Stimulated activated CD8-positive, alpha-beta memory T cell treated with anti-CD3 and anti-CD28 coated beads, Interleukin-7, amount 100 ng/mL, for 4 hours (primary cell): Measurements from ENCODE around the gene S1PR5.
"Not testable (repeated sequence)": the region's sequence is repeated elsewhere in the genome, so short reads cannot be mapped to it uniquely, and the experiment has no call there.

ENCODE experiments used
- DNase-seq, 2 donors: peaks; one replicate each; pipeline ENCODE4 v3.0.0-alpha.2; 2020; ENCODE audit warnings: low read depth in 2 of 2

The S1PR5 gene

DNA sequence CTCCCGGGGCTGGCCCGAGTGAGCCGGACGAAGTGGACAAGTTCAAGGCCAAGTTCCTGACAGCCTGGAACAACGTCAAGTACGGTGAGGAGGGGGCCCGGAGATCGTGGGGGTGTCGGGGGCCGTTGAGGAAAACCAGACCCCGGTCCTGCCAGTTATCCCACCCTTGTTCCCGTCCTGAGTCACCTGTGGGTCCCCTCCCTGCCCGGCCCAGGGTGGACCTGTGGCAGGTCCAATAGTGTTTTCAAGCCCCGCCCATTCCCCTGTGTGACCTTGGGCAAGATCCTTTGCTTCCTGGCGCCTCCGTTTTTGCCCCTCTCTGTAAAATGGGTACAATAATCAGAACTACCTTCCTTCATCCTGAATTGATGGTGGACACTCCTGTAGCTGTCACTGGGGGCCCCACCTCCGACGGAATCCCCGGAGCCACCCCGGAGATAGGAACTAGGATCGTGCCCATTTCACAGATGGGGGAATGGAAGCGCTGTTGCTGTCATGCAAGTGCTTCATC is 27.1 kb upstream of the S1PR5 start:
- no peak for DNase-seq

GRCh38 chr19:10543420-10544241 is 26.4 kb upstream of the S1PR5 start, which contains the start of gene ATG4D:
TSS of gene ATG4D (plus strand) at chr19:10543904. CDS start at chr19:10544091, 187 bp downstream.
- peak; percentile 34 to 67 for DNase-seq

DNA sequence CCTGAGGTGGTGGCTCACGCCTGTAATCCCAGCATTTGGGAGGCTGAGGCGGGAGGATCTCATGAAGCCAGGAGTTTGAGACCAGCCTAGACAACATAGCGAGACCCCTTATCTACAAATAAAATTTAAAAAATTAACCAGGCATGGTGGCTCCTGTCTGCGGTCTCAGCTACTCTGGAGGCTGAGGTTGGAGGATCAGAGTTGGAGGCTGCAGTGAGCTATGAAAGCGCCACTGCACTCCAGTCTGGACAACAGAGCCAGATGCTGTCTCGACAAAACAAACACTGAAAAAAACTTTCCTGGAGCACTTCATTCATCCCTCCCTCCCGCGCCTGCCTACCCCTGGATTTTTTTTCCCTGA is 25.8 kb upstream of the S1PR5 start:
- DNase-seq = no peak

- DNase-seq = not testable (repeated sequence)
These were observed 21.8 kb upstream of the S1PR5 start for GRCh38 chr19:10539016-10539415.

- no peak for DNase-seq
These were observed 21.1 kb upstream of the S1PR5 start for GRCh38 chr19:10538204-10538983.

- DNase-seq = no peak
These were observed 20.4 kb upstream of the S1PR5 start for GRCh38 chr19:10537668-10538067.

- no peak for DNase-seq
These were observed 18.4 kb upstream of the S1PR5 start for GRCh38 chr19:10535613-10536012.

DNA sequence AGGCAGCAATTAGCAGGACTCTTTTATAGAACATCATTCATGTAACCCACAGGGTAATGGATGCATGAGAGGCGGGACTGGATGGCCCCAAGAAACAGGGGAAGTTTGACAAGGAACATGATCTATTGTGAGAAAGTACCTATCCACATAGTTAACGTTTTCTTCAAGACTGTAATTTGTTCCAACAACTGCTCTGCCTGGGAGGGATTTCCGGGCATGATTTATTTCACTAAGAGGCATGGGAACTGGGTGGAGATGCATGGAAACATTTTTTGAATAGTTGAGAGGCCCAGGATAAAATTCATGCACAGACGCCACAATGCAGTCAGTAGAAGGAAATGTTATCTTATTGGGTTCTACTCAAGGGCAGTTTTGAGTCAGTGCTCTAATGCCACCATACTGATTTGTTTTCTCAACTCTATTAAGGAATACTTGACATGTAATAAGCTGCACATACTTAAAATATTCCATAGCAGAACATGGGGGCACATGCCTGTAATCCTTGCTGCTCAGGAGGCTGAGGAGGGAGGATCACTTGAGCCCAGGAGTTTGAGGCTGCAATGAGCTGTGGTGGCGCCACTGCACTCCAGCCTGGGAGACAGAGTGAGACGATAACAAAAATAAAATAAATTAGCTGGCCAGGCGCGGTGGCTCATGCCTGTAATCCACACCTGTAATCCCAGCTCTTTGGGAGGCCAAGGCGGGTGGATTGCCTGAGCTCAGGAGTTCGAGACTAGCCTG is 16.6 kb upstream of the S1PR5 start:
- no peak for DNase-seq

- no peak for DNase-seq
These were observed 15.2 kb upstream of the S1PR5 start for GRCh38 chr19:10532457-10532856.

DNA sequence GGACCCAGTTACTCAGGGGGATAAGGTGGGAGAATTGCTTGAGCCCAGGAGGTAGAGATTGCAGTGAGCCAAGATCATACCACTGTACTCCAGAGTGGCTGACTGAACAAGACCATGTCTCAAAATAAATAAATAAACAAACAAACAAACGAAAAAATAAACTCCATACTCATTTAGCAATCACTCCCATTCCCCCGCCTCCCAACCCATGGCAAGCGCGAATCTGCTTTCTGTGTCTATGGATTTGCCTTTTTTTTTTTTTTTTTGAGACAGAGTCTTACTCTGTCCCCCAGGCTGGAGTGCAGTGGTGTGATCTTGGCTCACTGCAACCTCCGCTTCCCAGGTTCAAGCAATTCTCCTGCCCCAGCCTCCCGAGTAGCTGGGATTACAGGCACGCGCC is 9.6 kb upstream of the S1PR5 start:
- DNase-seq = not testable (repeated sequence)

DNA sequence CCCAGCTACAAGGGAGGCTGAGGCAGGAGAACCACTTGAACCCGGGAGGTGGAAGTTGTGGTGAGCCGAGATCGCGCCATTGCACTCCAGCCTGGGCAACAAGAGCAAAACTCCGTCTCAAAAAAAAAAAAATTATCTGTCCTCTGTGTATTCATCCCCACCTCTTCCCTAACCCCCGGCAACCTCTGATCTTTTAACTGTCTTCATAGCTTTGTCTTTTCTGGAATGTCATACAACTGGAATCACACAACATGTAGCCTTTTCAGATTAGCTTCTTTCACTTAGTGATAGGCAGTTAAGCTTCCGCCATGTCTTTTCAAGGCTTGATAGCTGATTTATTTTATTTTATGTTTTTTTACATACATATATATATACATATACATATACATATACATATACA is 8.4 kb upstream of the S1PR5 start:
- no peak for DNase-seq

- DNase-seq = no peak
These were observed 5.9 kb upstream of the S1PR5 start for GRCh38 chr19:10523135-10523636.

DNA sequence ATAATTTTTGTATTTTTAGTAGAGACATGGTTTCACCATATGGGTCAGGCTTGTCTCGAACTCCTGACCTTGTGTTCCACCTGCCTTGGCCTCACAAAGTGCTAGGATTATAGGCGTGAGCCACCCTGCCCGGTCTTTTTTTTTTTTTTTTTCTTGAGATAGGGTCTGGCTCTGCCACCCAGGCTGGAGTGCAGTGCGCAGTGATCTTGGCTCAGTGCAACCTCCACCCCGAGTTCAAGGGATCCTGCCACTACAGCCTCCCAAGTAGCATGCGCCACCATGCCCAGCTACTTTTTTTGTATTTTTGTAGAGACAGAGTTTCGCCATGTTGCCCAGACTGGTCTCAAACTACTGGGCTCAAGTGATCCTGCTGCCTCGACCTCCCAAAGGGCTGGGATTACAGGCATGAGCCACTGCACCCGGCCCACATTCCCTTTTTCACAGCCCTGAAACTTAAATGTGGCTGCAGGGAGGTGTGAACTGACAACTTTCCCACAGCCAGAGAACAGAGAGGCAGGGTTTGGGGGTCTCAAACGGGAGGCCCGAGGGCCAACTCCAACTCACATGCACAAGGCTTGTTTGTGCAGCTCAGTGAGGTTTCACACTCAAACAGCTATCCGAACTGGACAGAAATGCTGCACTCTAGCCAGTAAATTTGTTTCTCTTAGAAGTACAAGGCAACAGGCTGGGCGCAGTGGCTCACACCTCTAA is 4.4 kb upstream of the S1PR5 start:
- no peak for DNase-seq

- no peak for DNase-seq
These were observed 3.5 kb upstream of the S1PR5 start for GRCh38 chr19:10520652-10521318.

DNA sequence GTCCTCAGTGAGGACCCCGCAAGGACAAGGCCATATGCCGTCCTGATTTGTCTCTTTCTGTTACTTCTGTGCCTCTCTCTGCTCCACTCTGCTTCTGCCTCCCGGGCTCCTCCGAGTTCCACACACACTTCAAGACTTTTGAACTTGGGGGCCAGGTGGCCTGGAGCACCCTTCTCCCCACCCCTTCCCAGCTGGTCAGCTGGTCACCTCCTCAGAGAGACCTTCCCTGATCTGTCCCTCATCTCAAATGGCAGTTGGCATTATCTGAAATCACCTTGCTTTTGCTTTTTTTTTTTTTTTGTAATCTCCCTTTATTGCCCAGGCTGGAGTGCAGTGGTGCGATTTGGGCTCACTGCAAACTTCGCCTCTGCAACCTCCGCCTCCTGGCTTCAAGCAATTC is 2.2 kb upstream of the S1PR5 start:
- no peak for DNase-seq

DNA sequence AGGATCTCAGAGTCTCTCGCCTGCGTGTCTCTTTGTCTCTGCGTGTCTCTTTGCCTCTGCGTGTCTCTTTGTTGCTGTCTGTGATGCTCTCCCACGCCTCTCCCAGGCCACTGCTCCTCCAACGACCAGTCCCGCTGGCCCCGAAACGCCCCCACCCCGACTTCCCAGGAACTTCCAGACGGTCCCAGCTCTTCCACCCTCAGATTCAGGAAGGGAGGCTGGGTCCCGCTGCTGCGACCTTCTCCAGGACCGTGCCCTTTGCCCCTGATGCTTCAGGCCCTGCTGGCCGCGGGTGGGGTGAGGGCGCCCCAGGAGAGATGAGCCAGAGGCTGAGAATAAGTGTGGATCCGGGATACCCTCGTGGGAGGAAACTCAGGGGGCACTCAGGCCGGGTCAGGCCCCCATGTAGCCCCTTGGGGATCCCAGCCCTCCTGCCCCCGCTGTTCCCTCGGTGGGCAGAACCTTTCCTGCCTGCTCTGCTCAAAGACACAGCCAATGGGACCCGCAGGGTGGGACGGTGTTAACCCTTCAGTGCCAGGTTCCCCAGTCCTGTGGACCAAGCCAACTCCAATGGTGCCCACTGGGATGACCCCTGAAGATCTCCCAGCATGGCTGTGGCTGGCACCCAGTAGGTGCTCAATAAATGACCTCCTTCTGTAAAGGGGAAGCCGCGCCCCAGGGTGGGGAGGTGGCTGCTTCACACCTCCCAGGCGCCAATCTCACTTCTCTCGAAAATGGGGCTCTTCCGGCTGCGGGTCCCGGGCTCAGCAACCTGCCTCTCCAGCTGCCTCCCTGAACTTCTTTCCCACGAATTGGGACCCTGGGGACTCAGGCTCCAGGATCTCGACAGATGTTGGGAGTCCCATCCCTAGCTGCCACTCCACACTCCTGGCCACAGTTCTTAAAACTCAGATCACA is 1.5 kb upstream of the S1PR5 start:
- DNase-seq = no peak

DNA sequence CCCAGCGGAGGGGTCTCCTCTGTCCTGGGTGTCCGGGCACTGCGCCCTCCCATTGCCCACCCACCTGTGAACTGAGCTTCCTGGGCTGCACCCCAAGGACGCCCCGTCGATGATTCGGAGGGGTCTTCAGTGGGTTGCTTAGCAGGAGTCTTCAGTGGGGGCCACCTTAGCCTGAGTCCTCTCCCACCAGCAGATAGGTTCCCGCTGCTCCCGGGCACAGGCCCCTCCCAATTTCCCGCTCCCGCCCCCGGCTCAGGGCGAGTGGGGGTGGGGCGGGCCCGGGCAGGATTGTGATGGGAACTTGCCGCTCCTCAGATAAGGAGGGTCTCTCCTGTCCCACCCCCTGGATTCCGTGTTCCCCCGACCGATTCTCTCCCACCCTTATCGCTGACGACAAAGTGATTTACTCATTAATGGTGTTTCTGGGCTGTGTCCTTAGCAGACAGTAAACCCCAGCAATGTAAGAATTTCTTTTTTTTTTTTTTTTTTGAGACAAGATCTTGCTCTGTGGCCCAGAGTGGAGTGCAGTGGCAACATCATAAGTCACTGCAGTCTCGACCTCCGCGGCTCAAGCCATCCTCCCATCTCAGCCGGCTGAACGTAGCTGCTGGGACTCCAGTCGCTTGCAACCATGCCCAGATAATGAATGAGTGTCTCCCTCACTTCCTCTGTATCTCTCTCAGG is 655 bp upstream of the S1PR5 start:
- peak in 1 of 2 donors; percentile 47 for DNase-seq

DNA sequence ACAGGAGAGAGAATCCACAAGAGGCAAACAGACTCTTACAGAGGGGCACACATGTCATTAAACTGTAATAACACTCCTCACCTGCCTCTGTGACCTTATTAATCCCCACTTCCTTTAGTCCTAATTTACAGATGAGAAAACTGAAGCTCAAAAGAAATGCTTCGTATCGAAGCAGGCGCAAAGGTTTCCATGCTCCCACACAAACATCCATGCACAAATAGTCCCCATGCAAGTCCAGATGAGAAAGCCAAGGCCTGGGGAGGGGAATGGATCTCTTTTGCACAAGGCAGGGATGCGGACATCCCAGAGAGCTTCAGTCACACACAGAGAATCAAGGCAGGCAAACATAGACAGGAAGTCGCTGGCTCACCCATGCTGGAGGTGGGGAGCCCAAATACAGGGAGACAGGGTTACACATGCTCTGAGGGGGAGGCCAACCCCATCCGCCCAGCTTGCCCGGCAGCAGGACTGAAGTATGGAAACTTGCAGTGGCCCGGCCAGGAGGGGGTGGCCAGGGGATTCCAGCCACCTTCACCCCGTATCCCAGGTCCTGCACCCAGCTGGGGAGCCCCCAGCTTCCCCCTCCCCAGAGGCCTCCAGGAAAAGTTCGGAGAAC is 468 bp downstream of the S1PR5 start:
- DNase-seq = no peak

DNA sequence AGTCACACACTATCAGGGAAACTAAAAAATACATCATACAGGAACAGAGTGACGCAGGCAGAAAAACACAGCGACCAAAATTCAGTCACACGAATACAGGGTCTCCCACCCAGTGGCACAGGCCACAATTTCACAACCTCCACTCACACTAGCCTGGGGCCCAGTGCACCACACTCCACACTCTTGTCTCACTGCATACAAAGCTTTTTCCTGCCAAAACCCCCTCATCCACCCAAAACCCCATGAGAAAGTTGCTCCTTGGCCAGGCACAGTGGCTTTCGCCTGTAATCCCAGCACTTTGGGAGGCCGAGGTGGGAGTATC is 1.2 kb downstream of the S1PR5 start:
- peak in 1 of 2 donors; percentile 39 for DNase-seq
